Stomach (tissue), 9 donors: Measurements from ENCODE around the gene WBP4. TPM values are rescaled to one million over a fixed set of nuclear protein-coding genes. Genes with fewer than 3 reads are reported as not detected.
"Not testable (repeated sequence)": the region's sequence is repeated elsewhere in the genome, so short reads cannot be mapped to it uniquely, and the experiment has no call there.

Source experiments
- DNase-seq, 2 donors: peaks; one replicate each; pipeline versions ENCODE4 v3.0.0 to v3.0.0-alpha.2; 2013 to 2019
- H3K27ac ChIP-seq, 5 donors: fragments of 200-600 bp in 4 of 5; sonication (generic) in 4 of 5; one replicate each; pipeline ENCODE4 v1.5.1; 2013 to 2019; ENCODE audit warnings: mild to moderate bottlenecking in 1 of 5, moderate library complexity in 1 of 5
- H3K27me3 ChIP-seq, 3 donors: fragments of 200-600 bp; sonication (generic); one replicate each; pipeline ENCODE4 v1.5.1; 2017 to 2019; ENCODE audit warnings: mixed run types in 1 of 3
- H3K36me3 ChIP-seq, 4 donors: fragments of 200-600 bp; sonication (generic); 1 replicate in 3 of 4; 2 replicates in 1 of 4; pipeline ENCODE4 v1.5.1; 2016 to 2019
- H3K4me1 ChIP-seq, 4 donors: fragments of 200-600 bp; sonication (generic); one replicate each; pipeline ENCODE4 v1.5.1; 2016 to 2019
- H3K4me3 ChIP-seq, 4 donors: fragments of 200-600 bp; sonication (generic) in 3 of 4; one replicate each; pipeline ENCODE4 v1.5.1; 2016 to 2019; ENCODE audit warnings: mild to moderate bottlenecking in 1 of 4
- H3K9me3 ChIP-seq, 4 donors: fragments of 200-600 bp; sonication (generic); one replicate each; pipeline ENCODE4 v1.5.1; 2016 to 2019
- EP300 ChIP-seq: sonication (generic); formaldehyde crosslinking; IDR thresholded peaks from one replicate; pipeline ENCODE4 v1.6.1; 2017; ENCODE audit warnings: antibody characterized with exemption
- POLR2A ChIP-seq, 4 donors: fragments of 450-650 bp; IDR thresholded peaks; one replicate each; pipeline ENCODE4 v1.6.1; 2016; ENCODE audit warnings: antibody characterized with exemption in 4 of 4, control low read depth in 2 of 4, mild to moderate bottlenecking in 1 of 4, moderate library complexity in 1 of 4
- POLR2AphosphoS5 ChIP-seq, 3 donors: sonication (generic); formaldehyde crosslinking; IDR thresholded peaks; one replicate each; pipeline ENCODE4 v1.6.1; 2016; ENCODE audit warnings: antibody characterized with exemption in 3 of 3
- WGBS, 5 donors: extraction: QIAGEN DNeasy Blood & Tissue Kit in 3 of 5; methylation state at CpG; one replicate each; pipeline versions ENCODE4 v1.1.5 to v1.1.7; 2013 to 2018; 5-methylcytosine and 5-hydroxymethylcytosine counted together
- intact Hi-C: fragments of 100-400 bp; cut with DNase I; formaldehyde crosslinking; loops from one replicate; pipeline ENCODE4 v1.15.1; 2023; ENCODE audit warnings: low total_unique reads
- polyA plus RNA-seq, 3 donors: library from polyadenylated mRNA; stranded (reverse); fragments of 200-250 nt; gene quantifications; one replicate each; pipeline ENCODE4 v1.2.3, GENCODE V29; 2013
- total RNA-seq, 5 donors: library from RNA; depleted of rRNA; stranded (reverse); fragments of >200 nt; gene quantifications; one replicate each; pipeline versions ENCODE4 v1.1.0 to v1.2.3, GENCODE V29; 2014 to 2016
- TF ChIP-seq, protein P1 (sequence below), 7 experiments: fragments of 450-650 bp in 4 of 7; fragments of 200-600 bp in 3 of 7; sonication (generic) in 3 of 7; IDR thresholded peaks; one replicate each; pipeline ENCODE4 v1.5.1; 2016 to 2019; ENCODE audit warnings: antibody characterized with exemption in 7 of 7, control low read depth in 2 of 7, mild to moderate bottlenecking in 1 of 7
- donor health status: healthy with polysubstance abuse.
- donor health status: Bipolar disorder and iron deficiency.
- donor health status: healthy.

Gene WBP4
- total and polyA plus RNA-seq, 8 donors: 0.58 to 18.9 (median 9.3) TPM

- Histone ChIP-seq H3K27me3 (no peaks in the 10 kb centered on the region), H3K4me3 (no peak overlapping the region), H3K27ac (no peak overlapping the region), H3K4me1 (no peaks in the 10 kb centered on the region), H3K9me3 (no peaks in the 10 kb centered on the region), H3K36me3 (peaks cover 18 to 96% (median 94%) of the 10 kb centered on the region in 4 donors)
- TF ChIP-seq EP300 (no peak), POLR2A (IDR thresholded peaks at IDR 0.05) (no peak), POLR2AphosphoS5 (IDR thresholded peaks at IDR 0.05) (no peak)
- TF ChIP-seq, protein P1, sequence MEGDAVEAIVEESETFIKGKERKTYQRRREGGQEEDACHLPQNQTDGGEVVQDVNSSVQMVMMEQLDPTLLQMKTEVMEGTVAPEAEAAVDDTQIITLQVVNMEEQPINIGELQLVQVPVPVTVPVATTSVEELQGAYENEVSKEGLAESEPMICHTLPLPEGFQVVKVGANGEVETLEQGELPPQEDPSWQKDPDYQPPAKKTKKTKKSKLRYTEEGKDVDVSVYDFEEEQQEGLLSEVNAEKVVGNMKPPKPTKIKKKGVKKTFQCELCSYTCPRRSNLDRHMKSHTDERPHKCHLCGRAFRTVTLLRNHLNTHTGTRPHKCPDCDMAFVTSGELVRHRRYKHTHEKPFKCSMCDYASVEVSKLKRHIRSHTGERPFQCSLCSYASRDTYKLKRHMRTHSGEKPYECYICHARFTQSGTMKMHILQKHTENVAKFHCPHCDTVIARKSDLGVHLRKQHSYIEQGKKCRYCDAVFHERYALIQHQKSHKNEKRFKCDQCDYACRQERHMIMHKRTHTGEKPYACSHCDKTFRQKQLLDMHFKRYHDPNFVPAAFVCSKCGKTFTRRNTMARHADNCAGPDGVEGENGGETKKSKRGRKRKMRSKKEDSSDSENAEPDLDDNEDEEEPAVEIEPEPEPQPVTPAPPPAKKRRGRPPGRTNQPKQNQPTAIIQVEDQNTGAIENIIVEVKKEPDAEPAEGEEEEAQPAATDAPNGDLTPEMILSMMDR (IDR thresholded peaks at IDR 0.05): no peak
- DNase-seq: no peak
- 68 to 80% (median 73%) methylated on average over 7 of the region's 7 CpGs for WGBS, 5 donors
- intact Hi-C loops: no loop called here
Measured at GRCh38 chr13:41075485-41075884, 14.2 kb downstream of the WBP4 start.

- intact Hi-C loops: no loop called here
Measured at GRCh38 chr13:41077475-41077874, 16.2 kb downstream of the WBP4 start.

GRCh38 chr13:41079725-41080124 is 18.4 kb downstream of the WBP4 start:
- no peak for DNase-seq

More at GRCh38 chr13:41077475-41077874, 16.2 kb downstream of the WBP4 start:
- Histone ChIP-seq H3K27me3 (no peaks in the 10 kb centered on the region), H3K27ac (no peak overlapping the region), H3K36me3 (peaks cover 18 to 96% (median 94%) of the 10 kb centered on the region in 4 donors), H3K9me3 (no peaks in the 10 kb centered on the region), H3K4me1 (no peaks in the 10 kb centered on the region), H3K4me3 (no peak overlapping the region)
- TF ChIP-seq POLR2A (IDR thresholded peaks at IDR 0.05): no peak
- no peak for TF ChIP-seq EP300
- TF ChIP-seq, protein P1 (IDR thresholded peaks at IDR 0.05): no peak
- TF ChIP-seq POLR2AphosphoS5 (IDR thresholded peaks at IDR 0.05): no peak
- no peak for DNase-seq
- 78 to 89% (median 81%) methylated on average over 3 of the region's 3 CpGs for WGBS, 5 donors

GRCh38 chr13:41085961-41086585 is 24.8 kb downstream of the WBP4 start:
- no peak for TF ChIP-seq POLR2A (IDR thresholded peaks at IDR 0.05)
- no peak for TF ChIP-seq EP300
- no peak for TF ChIP-seq POLR2AphosphoS5 (IDR thresholded peaks at IDR 0.05)
- TF ChIP-seq, protein P1 (IDR thresholded peaks at IDR 0.05): no peak
- H3K9me3 ChIP-seq: no peaks in the 10 kb centered on the region
- 56 to 68% (median 64%) methylated on average over 2 of the region's 2 CpGs for WGBS, 5 donors
- no peaks in the 10 kb centered on the region for H3K4me1 ChIP-seq
- DNase-seq: no peak
- intact Hi-C loops: no loop called here
- no peak overlapping the region for H3K27ac ChIP-seq
- H3K36me3 ChIP-seq: peaks cover 3 to 46% (median 37%) of the 10 kb centered on the region in 4 donors
- no peak overlapping the region for H3K4me3 ChIP-seq
- no peaks in the 10 kb centered on the region for H3K27me3 ChIP-seq

More at GRCh38 chr13:41079725-41080124, 18.4 kb downstream of the WBP4 start:
- Histone ChIP-seq H3K27ac (no peak overlapping the region), H3K9me3 (no peaks in the 10 kb centered on the region), H3K4me3 (no peak overlapping the region), H3K4me1 (no peaks in the 10 kb centered on the region), H3K27me3 (no peaks in the 10 kb centered on the region), H3K36me3 (peaks cover 10 to 93% (median 88%) of the 10 kb centered on the region in 4 donors)
- WGBS, 5 donors: 94 to 99% (median 97%) methylated on average over 4 of the region's 4 CpGs
- TF ChIP-seq, protein P1 (IDR thresholded peaks at IDR 0.05): no peak
- TF ChIP-seq POLR2A (IDR thresholded peaks at IDR 0.05) (no peak), POLR2AphosphoS5 (IDR thresholded peaks at IDR 0.05) (no peak), EP300 (no peak)
- intact Hi-C loops: no loop called here

DNA sequence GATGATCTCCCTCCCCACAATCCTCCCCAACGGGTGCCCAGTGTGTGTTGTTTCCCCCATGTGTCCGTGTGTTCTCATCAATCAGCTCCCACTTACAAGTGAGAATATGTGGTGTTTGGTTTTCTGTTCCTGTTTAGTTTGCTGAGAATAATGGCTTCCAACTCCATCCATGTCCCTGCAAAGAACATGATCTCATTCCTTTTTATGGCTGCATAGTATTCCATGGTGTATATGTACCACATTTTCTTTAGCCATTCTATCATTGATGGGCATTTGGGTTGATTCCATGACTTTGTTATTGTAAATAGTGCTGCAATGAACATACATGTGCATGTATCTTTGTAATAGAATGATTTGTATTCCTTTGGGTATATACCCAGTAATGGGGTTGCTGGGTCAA is 34.4 kb downstream of the WBP4 start:
- H3K27me3 ChIP-seq, H3K4me3 ChIP-seq, intact Hi-C loops, H3K36me3 ChIP-seq, H3K27ac ChIP-seq, DNase-seq, H3K4me1 ChIP-seq, H3K9me3 ChIP-seq: not testable (repeated sequence)
- WGBS, 5 donors: 88 to 100% (median 94%) methylated on average over 2 of the region's 2 CpGs
